HL-60 (cell line): ENCODE results near the gene RNASE2.

ENCODE experiments used
- DNase-seq, 2 experiments: peaks; one replicate each; pipeline ENCODE4 v3.0.0-alpha.2; 2010 to 2020; ENCODE audit warnings: low read depth in 1 of 2, low spot score in 1 of 2
- H3K27ac ChIP-seq: fragments of 250-450 bp; sonication (Bioruptor Pico); replicated peaks from 2 replicates; pipeline ENCODE4 v1.5.1; 2020; ENCODE audit warnings: mild to moderate bottlenecking, moderate library complexity
- H3K27me3 ChIP-seq: fragments of 250-450 bp; sonication (Bioruptor Pico); 2 replicates; pipeline ENCODE4 v1.5.1; 2021; ENCODE audit warnings: mild to moderate bottlenecking, moderate library complexity; ENCODE audit not compliant: insufficient read depth, poor library complexity, severe bottlenecking
- H3K4me3 ChIP-seq: replicated peaks from 2 replicates; pipeline ENCODE4 v1.5.1; 2011; ENCODE audit warnings: mild to moderate bottlenecking, control low read depth, low read length; ENCODE audit not compliant: insufficient read depth
- CTCF ChIP-seq: IDR thresholded peaks from one replicate; pipeline ENCODE4 v1.5.1; 2011; ENCODE audit warnings: low read length, control low read depth, inconsistent platforms; ENCODE audit not compliant: insufficient read depth
- GABPA ChIP-seq: IDR thresholded peaks from 2 replicates; pipeline ENCODE4 v1.6.1; 2012; ENCODE audit warnings: low read depth
- POLR2AphosphoS5 ChIP-seq: IDR thresholded peaks from 2 replicates; pipeline ENCODE4 v1.6.1; 2012; ENCODE audit warnings: low read depth
- SPI1 ChIP-seq: IDR thresholded peaks from 2 replicates; pipeline ENCODE4 v1.6.1; 2012; ENCODE audit warnings: low read depth, mild to moderate bottlenecking, borderline replicate concordance
- TF ChIP-seq, protein P1 (sequence below): IDR thresholded peaks from 2 replicates; pipeline ENCODE4 v1.6.1; 2012; ENCODE audit warnings: low read depth; ENCODE audit not compliant: insufficient replicate concordance

The RNASE2 gene

GRCh38 chr14:20996521-20996920 is 41.2 kb downstream of the RNASE2 start:
- Histone ChIP-seq H3K27me3 (no peaks in the 10 kb centered on the region), H3K4me3 (no peak overlapping the region), H3K27ac (no peak overlapping the region)
- TF ChIP-seq GABPA, result no peak
- TF ChIP-seq, protein P1, sequence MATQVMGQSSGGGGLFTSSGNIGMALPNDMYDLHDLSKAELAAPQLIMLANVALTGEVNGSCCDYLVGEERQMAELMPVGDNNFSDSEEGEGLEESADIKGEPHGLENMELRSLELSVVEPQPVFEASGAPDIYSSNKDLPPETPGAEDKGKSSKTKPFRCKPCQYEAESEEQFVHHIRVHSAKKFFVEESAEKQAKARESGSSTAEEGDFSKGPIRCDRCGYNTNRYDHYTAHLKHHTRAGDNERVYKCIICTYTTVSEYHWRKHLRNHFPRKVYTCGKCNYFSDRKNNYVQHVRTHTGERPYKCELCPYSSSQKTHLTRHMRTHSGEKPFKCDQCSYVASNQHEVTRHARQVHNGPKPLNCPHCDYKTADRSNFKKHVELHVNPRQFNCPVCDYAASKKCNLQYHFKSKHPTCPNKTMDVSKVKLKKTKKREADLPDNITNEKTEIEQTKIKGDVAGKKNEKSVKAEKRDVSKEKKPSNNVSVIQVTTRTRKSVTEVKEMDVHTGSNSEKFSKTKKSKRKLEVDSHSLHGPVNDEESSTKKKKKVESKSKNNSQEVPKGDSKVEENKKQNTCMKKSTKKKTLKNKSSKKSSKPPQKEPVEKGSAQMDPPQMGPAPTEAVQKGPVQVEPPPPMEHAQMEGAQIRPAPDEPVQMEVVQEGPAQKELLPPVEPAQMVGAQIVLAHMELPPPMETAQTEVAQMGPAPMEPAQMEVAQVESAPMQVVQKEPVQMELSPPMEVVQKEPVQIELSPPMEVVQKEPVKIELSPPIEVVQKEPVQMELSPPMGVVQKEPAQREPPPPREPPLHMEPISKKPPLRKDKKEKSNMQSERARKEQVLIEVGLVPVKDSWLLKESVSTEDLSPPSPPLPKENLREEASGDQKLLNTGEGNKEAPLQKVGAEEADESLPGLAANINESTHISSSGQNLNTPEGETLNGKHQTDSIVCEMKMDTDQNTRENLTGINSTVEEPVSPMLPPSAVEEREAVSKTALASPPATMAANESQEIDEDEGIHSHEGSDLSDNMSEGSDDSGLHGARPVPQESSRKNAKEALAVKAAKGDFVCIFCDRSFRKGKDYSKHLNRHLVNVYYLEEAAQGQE, result no peak
- no peak for DNase-seq

GRCh38 chr14:20997115-20997514 is 41.8 kb downstream of the RNASE2 start:
- no peak for DNase-seq
- Histone ChIP-seq H3K27me3 (no peaks in the 10 kb centered on the region), H3K4me3 (no peak overlapping the region), H3K27ac (no peak overlapping the region)
- TF ChIP-seq SPI1, result no peak
- TF ChIP-seq CTCF, result no peak
- TF ChIP-seq, protein P1, result no peak

DNA sequence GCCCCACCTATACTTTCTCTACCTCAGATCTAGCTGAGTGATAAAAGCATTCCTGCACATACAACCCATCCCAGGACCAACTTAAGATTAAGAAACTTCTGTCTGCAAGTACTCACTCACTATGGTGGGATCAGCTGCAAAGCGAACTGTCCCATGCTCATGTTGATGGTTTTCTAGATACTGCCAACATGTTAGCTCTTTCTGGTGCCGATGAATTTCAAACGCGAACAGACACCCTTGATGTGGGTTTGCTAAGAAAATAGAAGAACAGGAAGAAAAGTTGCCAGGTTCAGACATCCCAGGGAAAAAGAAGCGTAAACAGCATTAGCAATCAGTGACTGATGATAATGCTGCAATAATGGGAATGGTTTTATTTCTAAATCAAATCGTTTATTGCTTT is 42.3 kb downstream of the RNASE2 start:
- TF ChIP-seq CTCF (no peak), GABPA (no peak), POLR2AphosphoS5 (no peak), SPI1 (no peak)
- TF ChIP-seq, protein P1, result no peak
- Histone ChIP-seq H3K4me3 (no peak overlapping the region), H3K27ac (no peak overlapping the region), H3K27me3 (no peaks in the 10 kb centered on the region)
- no peak for DNase-seq

DNA sequence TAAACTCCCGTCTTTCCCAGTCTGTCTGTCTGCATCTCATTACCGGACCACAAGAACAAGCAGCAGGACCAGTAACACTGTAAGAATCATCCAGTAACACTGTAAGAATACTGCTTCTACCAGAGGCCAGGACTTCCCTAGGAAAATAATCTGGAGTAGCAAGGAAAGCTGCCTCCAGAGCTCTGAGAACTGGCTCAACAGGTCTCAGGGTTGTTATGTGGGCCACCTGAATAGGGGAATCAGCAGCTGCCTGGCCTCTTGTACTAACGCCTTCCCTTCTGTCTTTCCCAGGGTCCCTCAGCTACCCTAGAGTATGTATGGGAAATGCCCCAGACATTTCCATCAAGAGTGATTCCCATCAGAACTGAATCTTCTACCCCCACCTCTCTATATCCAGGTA is 42.9 kb downstream of the RNASE2 start:
- TF ChIP-seq POLR2AphosphoS5 (no peak), CTCF (no peak), GABPA (no peak), SPI1 (no peak)
- TF ChIP-seq, protein P1, result no peak
- no peak for DNase-seq
- H3K27me3 ChIP-seq, result no peaks in the 10 kb centered on the region
- H3K27ac ChIP-seq, result no peak overlapping the region
- no peak overlapping the region for H3K4me3 ChIP-seq
